Brain microvascular endothelial cell (primary cell): ENCODE measurements around the gene FSTL5.

Source experiments
- DNase-seq: peaks from one replicate; pipeline ENCODE4 v3.0.0-alpha.2; 2020
- H3K27ac ChIP-seq: fragments of 250-450 bp; sonication (Bioruptor Pico); 2 replicates; pipeline ENCODE4 v1.5.1; 2020; ENCODE audit warnings: mild to moderate bottlenecking, moderate library complexity
- H3K27me3 ChIP-seq: fragments of 250-450 bp; sonication (Bioruptor Pico); replicated peaks from 2 replicates; pipeline ENCODE4 v1.5.1; 2020; ENCODE audit warnings: mild to moderate bottlenecking
- H3K36me3 ChIP-seq: fragments of 250-450 bp; sonication (Bioruptor Pico); replicated peaks from 2 replicates; pipeline ENCODE4 v1.5.1; 2020; ENCODE audit warnings: mild to moderate bottlenecking
- H3K4me3 ChIP-seq: 2 replicates; pipeline ENCODE4 v1.5.1; 2011; ENCODE audit warnings: low read depth, mild to moderate bottlenecking, control low read depth, low read length, moderate library complexity
- in situ Hi-C: cut with HindIII; loops from 2 replicates; pipeline ENCODE4 v1.10.0; 2017; ENCODE audit warnings: low sequenced_read_pairs, low pct_ligation_motif_present
- TF ChIP-seq, protein P1 (sequence below): IDR thresholded peaks from 2 replicates; pipeline ENCODE4 v1.5.1; 2011; ENCODE audit warnings: low read depth, mild to moderate bottlenecking, moderate library complexity, low read length, control low read depth, inconsistent platforms; ENCODE audit errors: missing control alignments

FSTL5 gene

DNA sequence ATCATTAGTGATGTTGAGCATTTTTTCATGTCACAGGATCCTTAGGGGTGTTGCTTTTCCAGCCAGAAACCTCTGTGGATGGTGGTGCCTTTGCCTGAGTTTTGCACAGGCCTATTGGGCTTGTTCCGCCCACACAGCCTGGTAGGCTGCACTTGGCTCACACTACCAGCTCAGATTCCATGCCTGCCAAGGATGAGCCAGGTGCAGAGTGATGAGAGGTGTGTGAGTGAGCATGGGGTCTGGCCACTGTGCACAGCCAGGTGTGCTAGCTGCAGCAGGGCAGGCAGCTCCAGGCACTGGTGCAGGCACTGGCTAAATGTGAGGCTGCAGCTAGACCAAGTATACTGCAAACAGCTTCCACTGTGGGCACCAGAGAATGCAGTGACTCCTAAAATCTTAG lies 341.6 kb downstream of the FSTL5 start:
- no peaks in the 10 kb centered on the region for H3K36me3 ChIP-seq
- no peak for DNase-seq
- TF ChIP-seq, protein P1, sequence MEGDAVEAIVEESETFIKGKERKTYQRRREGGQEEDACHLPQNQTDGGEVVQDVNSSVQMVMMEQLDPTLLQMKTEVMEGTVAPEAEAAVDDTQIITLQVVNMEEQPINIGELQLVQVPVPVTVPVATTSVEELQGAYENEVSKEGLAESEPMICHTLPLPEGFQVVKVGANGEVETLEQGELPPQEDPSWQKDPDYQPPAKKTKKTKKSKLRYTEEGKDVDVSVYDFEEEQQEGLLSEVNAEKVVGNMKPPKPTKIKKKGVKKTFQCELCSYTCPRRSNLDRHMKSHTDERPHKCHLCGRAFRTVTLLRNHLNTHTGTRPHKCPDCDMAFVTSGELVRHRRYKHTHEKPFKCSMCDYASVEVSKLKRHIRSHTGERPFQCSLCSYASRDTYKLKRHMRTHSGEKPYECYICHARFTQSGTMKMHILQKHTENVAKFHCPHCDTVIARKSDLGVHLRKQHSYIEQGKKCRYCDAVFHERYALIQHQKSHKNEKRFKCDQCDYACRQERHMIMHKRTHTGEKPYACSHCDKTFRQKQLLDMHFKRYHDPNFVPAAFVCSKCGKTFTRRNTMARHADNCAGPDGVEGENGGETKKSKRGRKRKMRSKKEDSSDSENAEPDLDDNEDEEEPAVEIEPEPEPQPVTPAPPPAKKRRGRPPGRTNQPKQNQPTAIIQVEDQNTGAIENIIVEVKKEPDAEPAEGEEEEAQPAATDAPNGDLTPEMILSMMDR = no peak
- in situ Hi-C loops = no loop called here
- no peak overlapping the region for H3K4me3 ChIP-seq
- H3K27me3 ChIP-seq = no peaks in the 10 kb centered on the region
- no peak overlapping the region for H3K27ac ChIP-seq

DNA sequence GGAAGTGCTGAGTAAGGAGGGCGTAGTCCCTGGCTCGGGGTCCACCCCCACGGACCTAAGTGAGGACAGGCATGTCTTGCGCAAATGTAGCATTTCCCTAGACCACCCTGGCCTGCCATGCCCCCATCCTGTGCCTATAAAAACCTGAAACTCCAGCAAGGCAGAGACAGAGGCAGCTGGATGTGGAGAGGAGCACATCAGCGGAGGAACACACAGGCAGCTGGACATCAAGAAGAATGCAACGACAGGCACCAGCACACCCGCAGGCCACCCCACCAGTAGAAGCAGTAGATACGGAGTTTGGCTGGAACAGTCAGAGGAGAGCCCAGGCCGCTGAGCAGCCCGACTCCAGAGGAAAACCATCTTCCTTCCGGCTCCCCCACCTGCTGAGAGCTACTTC lies 345.9 kb downstream of the FSTL5 start:
- in situ Hi-C loops = no loop called here
- no peak for DNase-seq
- TF ChIP-seq, protein P1 = no peak
- H3K27me3 ChIP-seq = no peaks in the 10 kb centered on the region
- H3K4me3 ChIP-seq = no peak overlapping the region
- no peak overlapping the region for H3K27ac ChIP-seq
- no peaks in the 10 kb centered on the region for H3K36me3 ChIP-seq

DNA sequence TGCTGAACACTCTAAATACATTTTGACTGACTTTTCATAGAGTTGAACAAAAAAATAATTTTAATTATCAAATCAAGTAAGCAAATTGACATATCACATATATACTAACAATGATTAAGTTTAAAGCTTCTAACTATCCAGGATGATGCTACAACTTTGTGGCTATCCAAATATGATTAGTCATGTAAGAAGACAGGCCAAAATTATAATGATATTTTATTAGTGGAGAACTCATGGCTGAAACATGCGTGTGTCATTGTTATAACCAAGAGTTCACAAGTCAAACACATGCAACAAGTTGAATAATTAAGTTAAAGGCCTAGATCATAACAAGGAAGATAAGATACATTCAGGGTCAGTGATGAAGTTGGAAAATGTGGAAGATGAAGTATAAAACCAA lies 346.8 kb downstream of the FSTL5 start:
- in situ Hi-C loops = no loop called here
- Histone ChIP-seq H3K4me3 (no peak overlapping the region), H3K27me3 (no peaks in the 10 kb centered on the region), H3K36me3 (no peaks in the 10 kb centered on the region), H3K27ac (no peak overlapping the region)
- TF ChIP-seq, protein P1 = no peak
- DNase-seq = no peak

DNA sequence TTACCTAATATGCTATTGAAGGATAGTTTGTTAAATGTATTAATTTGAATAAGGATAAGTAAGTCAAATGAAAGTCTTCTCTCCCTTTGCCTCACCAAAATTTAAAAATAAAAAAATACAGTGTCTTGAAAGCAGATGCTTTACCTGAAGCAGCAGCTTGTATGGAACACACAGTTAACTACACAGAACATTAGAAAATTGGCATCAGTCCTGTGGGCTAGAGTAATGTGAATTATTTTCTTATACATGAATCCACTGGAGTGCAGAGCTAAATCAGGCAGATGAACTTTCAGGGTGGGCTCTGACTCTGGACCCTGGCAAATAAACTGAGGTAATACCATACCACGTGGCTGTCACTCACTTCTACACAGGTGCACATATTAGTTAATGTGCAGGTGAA lies 348.0 kb downstream of the FSTL5 start:
- Histone ChIP-seq H3K27ac (no peak overlapping the region), H3K36me3 (no peaks in the 10 kb centered on the region), H3K27me3 (no peaks in the 10 kb centered on the region), H3K4me3 (no peak overlapping the region)
- TF ChIP-seq, protein P1 = no peak
- DNase-seq = no peak
- in situ Hi-C loops = no loop called here

DNA sequence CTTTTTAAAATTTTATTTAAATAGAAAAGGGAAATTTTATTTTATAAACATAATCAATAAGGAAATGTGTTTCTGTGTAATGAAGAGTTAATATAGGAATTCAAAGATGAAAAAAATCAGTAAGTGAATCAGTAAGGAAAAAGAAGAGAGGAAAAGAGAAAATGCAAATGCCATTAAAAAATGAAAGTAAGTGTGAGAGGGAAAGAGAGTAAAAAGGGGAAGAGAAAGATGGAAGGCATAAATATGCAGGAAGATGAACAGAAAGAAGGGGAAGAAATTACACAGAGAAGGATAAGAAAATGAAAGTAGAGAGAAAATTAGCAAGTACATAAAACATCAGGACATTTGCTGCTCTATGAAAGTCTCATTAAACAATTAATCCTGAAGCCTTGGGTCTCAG lies 349.9 kb downstream of the FSTL5 start:
- Histone ChIP-seq H3K36me3 (no peaks in the 10 kb centered on the region), H3K4me3 (no peak overlapping the region), H3K27me3 (no peaks in the 10 kb centered on the region), H3K27ac (no peak overlapping the region)
- TF ChIP-seq, protein P1 = no peak
- in situ Hi-C loops = no loop called here
- DNase-seq = no peak

DNA sequence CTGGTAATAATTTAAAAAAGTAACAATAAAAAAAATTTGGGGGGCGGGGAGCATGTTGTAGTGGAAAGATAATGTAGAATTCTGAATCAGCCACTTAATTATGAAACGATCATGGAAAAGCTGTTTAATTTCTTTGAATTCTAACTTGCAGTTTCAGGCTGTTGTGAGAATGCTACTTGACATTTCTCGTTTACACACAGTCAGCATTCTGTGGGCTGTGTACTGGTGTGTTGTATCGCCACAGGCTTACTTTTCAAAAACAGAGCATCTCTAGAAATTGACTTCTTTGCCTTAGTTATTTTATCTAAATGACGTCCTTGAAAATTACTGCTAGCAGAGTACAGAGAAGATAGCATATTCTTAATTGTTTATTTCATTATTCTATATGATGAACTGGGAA lies 350.4 kb downstream of the FSTL5 start:
- no peak overlapping the region for H3K27ac ChIP-seq
- no peaks in the 10 kb centered on the region for H3K36me3 ChIP-seq
- H3K27me3 ChIP-seq = no peaks in the 10 kb centered on the region
- DNase-seq = no peak
- H3K4me3 ChIP-seq = no peak overlapping the region
- in situ Hi-C loops = no loop called here
- TF ChIP-seq, protein P1 = no peak
